ENCODE results near the gene SYT6. TPM values are rescaled to one million over a fixed set of nuclear protein-coding genes. Genes with fewer than 3 reads are reported as not detected.

Gene SYT6, protein sequence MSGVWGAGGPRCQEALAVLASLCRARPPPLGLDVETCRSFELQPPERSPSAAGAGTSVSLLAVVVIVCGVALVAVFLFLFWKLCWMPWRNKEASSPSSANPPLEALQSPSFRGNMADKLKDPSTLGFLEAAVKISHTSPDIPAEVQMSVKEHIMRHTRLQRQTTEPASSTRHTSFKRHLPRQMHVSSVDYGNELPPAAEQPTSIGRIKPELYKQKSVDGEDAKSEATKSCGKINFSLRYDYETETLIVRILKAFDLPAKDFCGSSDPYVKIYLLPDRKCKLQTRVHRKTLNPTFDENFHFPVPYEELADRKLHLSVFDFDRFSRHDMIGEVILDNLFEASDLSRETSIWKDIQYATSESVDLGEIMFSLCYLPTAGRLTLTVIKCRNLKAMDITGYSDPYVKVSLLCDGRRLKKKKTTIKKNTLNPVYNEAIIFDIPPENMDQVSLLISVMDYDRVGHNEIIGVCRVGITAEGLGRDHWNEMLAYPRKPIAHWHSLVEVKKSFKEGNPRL
- not detected in 2 replicates for total RNA-seq

- no peak for DNase-seq (ENCODE audit: extremely low read depth, low read depth, low spot score)
Measured at GRCh38 chr1:114153261-114154145, at the start of gene SYT6. TSS of gene SYT6 (minus strand) at chr1:114153869. CDS start at chr1:114153772, 97 bp downstream.

DNA sequence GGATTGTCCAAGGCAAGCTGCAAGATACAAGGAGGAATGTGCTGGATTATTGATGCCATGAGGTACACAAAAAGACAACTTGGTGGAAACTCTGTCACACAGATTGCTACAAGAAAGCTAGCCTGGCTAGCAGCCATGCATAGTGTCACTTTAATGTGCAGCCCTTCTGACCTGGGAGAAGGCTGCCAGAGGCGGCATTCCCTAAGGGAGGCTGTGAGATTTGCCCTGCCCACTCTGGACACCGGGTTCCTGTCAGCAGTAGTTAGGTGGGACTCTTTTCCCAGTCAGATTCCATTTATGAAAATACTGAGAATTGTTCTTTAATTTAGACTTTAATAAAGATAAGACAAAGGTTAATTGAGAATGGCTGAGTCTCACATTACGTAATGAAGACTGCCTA, 47.8 kb upstream of the SYT6 start:
- no peak for DNase-seq (ENCODE audit: extremely low read depth, low read depth, low spot score)

DNA sequence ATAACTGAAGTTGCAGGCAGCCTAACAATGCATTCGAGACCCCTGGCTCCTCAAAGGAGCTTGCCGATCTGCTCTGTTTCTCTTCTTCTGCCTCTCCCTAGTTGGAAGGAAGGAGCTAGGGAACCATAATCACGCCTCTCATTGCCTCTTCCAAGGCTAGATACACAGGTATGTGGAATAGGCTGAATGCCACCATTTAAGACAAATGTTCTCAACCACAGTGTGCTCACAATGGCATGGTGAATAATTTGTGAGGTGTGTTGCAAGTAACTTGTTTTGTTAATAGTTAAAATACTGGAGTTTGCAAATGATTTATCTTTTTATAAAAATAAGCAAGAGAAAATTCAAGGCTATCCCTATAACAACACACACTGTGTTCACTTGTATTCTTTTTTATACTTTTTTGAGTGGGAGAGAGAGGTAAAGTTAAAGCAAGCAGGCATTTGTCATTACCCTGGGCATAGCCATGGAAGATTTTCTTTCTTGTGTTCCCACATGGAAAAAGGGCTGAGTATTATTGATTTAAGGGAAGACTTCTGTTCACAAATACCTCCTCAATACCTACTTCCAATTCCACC, 45.4 kb upstream of the SYT6 start:
- DNase-seq (ENCODE audit: extremely low read depth, low read depth, low spot score), result no peak

GRCh38 chr1:114196992-114197907, 43.6 kb upstream of the SYT6 start:
- DNase-seq (ENCODE audit: extremely low read depth, low read depth, low spot score), result no peak

DNA sequence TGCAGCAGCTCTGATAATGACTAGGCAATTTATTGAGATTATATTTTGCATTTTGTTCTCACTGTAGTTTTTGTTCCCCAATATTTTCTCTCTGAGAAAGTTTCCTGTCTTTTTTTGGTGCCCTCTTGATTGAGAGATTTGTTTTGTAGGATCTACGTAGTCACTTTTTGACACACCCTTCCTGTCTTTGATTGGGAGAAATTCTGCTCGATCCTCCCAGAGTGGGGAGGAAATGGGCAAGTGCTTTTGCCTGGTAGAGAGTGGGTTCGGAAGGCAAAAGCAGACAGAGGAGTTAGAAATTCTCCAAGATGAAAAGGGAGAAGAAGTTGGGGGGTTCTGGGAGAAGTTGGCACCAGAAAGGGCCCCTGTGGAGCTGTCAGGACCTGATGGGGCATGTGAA, 42.1 kb upstream of the SYT6 start:
- no peak for DNase-seq (ENCODE audit: extremely low read depth, low read depth, low spot score)

- no peak for DNase-seq (ENCODE audit: extremely low read depth, low read depth, low spot score)
Measured at GRCh38 chr1:114192328-114192727, 38.7 kb upstream of the SYT6 start.

DNA sequence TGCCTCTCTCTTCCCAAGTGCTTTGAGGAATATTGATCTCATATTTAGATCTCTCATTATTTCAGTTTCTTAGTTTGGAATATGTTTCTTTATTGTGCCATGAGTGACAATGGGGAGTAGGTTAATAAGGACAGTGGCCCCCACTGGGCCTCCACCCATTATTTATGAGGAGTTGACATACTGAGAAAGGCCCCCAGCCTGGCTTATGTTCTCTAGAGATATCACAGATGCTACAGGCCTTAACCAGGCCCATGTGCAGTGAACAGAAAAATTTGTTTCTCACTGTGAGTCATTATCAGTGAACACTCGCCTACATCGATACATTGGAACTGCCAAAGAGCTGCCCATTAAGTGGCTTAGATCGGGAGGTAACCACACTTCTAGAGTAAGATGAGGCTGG, 35.7 kb upstream of the SYT6 start:
- DNase-seq (ENCODE audit: extremely low read depth, low read depth, low spot score), result no peak

DNA sequence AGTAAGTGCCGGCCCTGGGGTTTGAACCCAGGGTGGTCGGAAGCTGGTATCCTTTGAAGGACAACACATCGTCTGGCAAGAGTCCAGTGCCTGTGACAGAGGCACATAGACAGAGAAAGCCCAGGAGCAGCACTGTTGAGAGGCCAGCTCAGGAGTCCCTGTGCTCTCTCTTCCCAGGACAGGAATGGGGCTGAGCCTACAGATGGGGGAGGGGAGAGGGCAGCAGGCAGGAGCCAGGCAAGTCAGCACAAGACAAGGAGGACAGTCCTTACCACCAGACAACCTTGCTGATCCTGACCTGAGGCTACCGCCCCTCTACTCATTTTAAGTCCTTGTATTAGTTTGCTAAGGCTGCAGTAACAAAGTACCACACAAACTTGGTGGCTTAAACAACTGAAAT, 27.7 kb upstream of the SYT6 start:
- DNase-seq (ENCODE audit: extremely low read depth, low read depth, low spot score), result no peak

DNA sequence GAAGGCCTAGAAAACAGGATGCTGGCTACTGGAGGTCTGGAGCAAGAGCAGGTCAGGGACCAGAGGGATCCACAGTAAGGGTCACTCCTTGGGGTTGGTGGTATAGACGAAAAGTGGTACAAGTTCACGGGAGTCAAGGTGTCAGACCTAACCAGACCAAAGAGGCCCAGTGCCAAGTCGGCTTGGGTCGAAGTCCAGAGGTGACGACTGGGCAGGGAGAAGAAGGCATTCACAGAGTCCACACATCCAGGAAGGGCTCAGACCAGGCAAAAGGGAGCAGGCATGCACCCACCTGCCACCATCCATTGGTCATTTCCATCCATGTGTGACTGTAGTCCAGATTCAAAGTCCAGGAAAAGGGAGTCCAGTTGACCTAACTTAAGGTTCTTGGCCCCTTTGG, 27.1 kb upstream of the SYT6 start:
- DNase-seq (ENCODE audit: extremely low read depth, low read depth, low spot score), result no peak

GRCh38 chr1:114178936-114179335, 25.3 kb upstream of the SYT6 start:
- no peak for DNase-seq (ENCODE audit: extremely low read depth, low read depth, low spot score)

DNA sequence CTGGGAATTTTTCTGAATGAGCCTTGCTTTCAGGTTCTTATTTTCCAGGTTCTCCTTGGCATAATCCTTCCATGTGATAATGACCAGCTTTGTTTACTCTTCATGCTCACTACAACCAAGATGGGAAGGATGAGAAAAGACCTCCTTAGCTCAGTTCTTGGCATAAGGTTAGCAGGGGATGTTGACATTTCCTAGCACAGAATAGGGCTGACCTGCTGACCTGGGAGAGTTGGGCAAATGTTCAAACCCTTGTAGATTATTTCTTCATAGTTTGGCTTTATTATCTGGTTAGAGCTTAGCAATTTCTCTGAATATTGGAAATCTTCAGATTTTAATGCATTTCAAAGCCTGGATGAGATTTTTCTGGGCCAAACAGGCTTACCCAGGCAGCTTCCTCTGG, 23.6 kb upstream of the SYT6 start:
- no peak for DNase-seq (ENCODE audit: extremely low read depth, low read depth, low spot score)

DNA sequence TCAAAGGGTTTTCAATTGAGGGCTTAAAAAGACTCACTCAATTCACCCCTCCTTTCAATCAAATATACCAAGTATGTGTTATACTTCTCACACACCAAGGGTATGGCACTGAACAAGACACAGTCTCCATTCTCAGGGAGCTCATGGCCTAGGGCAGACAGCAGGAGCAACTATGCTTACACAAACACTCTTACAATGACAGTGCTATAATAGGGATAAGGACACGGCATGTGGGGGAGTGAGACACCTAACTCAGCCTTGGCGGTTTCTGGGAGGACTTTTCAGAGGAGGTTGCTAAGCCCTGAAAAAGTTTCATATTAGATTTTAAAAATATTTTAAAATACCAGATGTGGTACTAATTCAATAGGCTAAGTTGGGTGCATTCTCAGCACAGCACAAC, 22.7 kb upstream of the SYT6 start:
- no peak for DNase-seq (ENCODE audit: extremely low read depth, low read depth, low spot score)

- DNase-seq (ENCODE audit: extremely low read depth, low read depth, low spot score), result no peak
Measured at GRCh38 chr1:114173680-114174079, 20.0 kb upstream of the SYT6 start.

GRCh38 chr1:114169509-114169908, 15.8 kb upstream of the SYT6 start:
- DNase-seq (ENCODE audit: extremely low read depth, low read depth, low spot score), result no peak

DNA sequence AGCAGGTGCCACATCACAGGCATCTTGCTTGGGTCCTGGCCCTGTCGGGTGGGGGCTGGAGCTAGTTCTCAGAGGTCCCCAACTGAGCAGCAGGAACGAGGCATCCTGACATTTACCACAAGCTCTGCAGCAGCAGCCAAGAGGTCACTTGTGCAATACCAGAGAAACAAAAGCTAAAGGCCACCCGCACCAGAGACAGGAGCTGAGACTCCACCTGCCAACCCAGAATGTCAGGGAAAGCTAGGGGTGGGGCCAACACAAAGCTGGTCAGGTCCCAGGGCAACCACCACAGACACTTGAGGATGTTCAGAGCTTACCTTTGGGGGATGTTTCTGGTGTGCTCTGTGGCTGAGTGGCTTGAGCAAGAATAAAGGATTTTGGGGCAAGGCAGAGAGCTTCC, 13.6 kb upstream of the SYT6 start:
- DNase-seq (ENCODE audit: extremely low read depth, low read depth, low spot score), result no peak

DNA sequence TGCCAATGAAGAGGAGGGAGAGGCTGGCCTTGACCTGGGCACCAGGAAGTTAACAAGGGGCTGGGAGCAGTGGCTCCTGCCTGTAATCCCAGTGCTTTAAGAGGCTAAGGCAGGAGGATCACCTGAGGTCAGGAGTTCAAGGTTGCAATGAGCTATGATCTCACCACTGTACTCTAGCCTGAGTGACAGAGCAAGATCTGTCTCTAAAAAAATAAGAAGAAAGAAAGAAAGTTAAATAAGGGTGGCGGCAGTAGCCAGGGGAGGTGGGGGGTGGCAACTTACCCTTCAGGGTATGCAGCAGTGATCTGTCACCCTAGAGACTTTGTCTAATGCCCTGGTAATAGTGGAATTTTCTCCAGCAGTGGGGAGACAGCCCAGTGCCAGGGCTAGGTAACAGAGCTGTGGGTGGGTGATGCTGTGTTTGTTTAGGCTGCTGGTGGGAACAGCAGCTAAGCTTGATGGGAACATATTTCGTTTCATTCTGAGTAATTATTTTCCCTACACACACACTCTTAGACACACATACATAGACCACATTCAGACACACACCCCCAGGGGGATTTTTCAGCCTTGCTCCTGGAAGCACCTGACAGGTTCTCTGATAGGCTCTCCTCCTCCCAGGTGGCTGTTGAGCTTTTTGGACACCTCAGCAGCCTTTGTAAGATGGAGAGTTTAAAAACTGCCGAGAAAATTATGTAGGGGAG, 11.3 kb upstream of the SYT6 start:
- DNase-seq (ENCODE audit: extremely low read depth, low read depth, low spot score), result no peak

DNA sequence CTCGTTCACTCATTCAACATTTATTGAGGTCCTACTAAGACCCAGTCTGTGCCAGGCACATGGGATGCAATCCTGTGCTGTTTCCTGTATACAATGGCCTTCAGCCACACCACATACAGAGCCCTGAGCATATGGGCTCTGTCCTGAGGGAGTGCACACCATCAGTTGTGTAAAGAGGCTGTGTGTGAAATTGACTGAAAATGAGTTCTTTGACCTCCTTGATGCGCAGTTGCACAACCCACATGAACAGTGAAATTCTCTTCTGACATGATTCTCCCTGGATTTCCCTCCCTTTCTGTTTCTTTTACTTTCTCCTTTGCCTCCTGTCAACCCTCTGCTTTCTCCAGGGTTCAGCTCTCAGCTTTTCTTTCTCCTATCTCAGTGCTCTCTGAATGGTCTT, 6.3 kb upstream of the SYT6 start:
- DNase-seq (ENCODE audit: extremely low read depth, low read depth, low spot score), result no peak

DNA sequence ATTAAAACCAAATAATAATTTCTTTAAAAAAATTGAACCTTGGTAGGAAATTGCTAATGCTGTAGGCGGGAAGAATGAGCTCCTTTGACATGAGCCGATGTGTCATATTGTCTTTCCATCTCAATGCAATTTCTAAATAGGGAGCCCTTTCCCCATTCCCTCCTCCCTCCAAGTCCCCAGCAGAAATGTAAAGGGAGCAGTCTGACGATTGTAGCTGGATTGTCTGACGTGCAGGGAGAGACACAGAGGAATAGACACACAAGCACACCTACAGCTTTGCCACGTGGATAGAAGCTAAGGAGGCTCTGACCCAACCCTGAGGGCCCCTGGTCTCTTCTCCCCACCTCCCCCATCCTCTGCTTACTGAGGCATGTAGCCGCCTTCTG, 3.6 kb upstream of the SYT6 start:
- no peak for DNase-seq (ENCODE audit: extremely low read depth, low read depth, low spot score)

DNA sequence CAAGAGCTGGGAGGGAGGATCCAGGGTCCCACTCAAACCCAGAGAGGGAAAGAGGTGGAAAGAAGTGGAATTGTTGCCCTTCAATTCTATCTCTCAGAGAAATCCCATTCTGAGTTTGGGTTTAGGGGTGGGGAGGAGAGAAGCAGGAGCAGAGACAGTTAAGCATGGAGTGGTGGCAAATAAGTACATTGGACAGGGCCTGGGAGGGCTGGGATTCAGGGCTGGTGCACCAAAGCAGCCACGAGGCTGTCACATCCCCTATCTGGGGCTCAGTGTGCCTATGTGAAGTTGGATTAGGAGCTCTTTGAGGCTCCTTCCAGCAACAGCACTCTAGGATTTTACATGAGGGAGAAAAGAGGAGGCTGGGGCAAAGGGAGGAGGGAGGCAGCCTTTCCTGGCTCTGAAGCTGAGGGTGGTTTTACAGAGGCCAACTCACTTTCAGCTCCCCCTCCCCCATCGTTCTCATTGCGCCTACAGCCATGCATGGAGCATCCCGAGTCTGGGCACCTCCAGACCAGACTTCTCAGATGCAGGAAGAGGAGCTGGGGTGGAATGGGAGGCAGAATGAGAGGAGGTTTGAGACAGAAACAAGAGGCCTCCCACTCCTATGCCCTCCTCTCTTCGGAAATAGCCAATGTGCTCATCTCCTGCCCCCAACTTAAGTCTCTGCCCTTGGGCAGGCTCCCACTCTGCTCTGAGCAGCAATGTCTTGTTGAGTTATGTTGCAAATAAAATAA, 3.0 kb upstream of the SYT6 start:
- DNase-seq (ENCODE audit: extremely low read depth, low read depth, low spot score), result no peak
